Neural cell (in vitro differentiated cells): ENCODE results near the gene B4GALT1.

Experiments
- EP300 ChIP-seq: fragments of 450-650 bp; conservative IDR thresholded peaks from 2 replicates; pipeline ENCODE4 v1.6.1; 2014; ENCODE audit warnings: antibody characterized with exemption, mild to moderate bottlenecking, moderate library complexity; ENCODE audit not compliant: poor library complexity, severe bottlenecking
- EZH2 ChIP-seq: fragments of 200-600, 300-800 bp; shearing (Covaris generic), sonication (generic); IDR thresholded peaks from 2 replicates; pipeline ENCODE4 v1.6.1; 2014; ENCODE audit warnings: antibody characterized with exemption, low read length, borderline replicate concordance, mild to moderate bottlenecking; ENCODE audit not compliant: insufficient read depth, poor library complexity, severe bottlenecking
- MXI1 ChIP-seq: fragments of 450-650 bp; conservative IDR thresholded peaks from 2 replicates; pipeline ENCODE4 v1.6.1; 2014; ENCODE audit warnings: antibody characterized with exemption, mild to moderate bottlenecking; ENCODE audit not compliant: poor library complexity, severe bottlenecking
- POLR2AphosphoS5 ChIP-seq: IDR thresholded peaks from 2 replicates; pipeline ENCODE4 v1.6.1; 2012
- RAD21 ChIP-seq: fragments of 450-650 bp; conservative IDR thresholded peaks from 2 replicates; pipeline ENCODE4 v1.6.1; 2014; ENCODE audit warnings: antibody characterized with exemption, mild to moderate bottlenecking, moderate library complexity
- TAF1 ChIP-seq: IDR thresholded peaks from 2 replicates; pipeline ENCODE4 v1.6.1; 2012; ENCODE audit warnings: low read depth
- TF ChIP-seq, protein P1 (sequence below): fragments of 450-650 bp; IDR thresholded peaks from 2 replicates; pipeline ENCODE4 v1.5.1; 2014; ENCODE audit warnings: antibody characterized with exemption, mild to moderate bottlenecking, moderate library complexity; ENCODE audit not compliant: poor library complexity, severe bottlenecking
- TF ChIP-seq, protein P2 (sequence below): IDR thresholded peaks from 2 replicates; pipeline ENCODE4 v1.6.1; 2012; ENCODE audit warnings: borderline replicate concordance

DNA sequence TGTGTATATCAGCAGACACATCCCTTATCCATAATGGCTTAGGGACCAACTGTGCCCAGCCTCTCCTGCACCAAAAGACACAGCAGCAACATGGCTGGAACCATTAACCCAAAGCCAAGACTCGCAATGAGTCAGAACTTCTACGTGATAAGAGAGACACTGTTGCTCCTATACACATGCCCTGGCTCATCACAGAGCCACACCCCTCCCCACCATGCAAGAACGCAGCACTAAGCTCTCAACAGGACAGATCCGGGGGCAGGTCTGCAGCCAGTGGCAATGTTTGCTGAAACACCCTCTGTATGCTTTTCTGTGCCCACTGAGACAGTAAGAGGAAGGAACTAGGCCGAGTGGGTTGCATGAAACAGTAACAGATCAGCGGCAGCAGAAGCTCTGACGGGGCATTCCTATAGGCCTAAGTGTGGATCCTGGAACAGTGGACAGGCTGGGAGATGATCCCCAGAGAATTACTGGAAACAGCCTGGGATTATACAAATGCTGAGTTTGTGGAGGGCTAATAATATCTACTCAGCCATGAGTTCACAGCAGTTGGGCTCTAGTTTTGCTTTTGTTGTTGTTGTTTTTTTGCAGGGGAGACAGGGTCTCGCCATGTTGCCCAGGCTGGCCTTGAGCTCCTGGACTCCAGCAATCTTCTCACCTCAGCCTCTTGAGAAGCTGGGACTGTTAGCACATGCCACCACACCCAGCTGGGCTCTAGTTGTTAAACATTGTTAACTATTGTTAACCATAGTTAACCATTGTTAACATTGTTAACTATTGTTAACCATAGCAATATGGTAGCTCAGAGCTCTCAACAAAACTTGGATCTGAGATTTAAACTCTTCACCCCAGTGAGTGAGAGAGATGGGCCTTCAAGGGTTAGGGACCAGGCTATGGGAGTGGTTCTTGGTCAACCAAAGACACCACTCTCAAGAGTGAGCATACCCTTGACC is 41.0 kb downstream of the B4GALT1 start:
- TF ChIP-seq, protein P1, sequence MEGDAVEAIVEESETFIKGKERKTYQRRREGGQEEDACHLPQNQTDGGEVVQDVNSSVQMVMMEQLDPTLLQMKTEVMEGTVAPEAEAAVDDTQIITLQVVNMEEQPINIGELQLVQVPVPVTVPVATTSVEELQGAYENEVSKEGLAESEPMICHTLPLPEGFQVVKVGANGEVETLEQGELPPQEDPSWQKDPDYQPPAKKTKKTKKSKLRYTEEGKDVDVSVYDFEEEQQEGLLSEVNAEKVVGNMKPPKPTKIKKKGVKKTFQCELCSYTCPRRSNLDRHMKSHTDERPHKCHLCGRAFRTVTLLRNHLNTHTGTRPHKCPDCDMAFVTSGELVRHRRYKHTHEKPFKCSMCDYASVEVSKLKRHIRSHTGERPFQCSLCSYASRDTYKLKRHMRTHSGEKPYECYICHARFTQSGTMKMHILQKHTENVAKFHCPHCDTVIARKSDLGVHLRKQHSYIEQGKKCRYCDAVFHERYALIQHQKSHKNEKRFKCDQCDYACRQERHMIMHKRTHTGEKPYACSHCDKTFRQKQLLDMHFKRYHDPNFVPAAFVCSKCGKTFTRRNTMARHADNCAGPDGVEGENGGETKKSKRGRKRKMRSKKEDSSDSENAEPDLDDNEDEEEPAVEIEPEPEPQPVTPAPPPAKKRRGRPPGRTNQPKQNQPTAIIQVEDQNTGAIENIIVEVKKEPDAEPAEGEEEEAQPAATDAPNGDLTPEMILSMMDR = no peak
- TF ChIP-seq, protein P2, sequence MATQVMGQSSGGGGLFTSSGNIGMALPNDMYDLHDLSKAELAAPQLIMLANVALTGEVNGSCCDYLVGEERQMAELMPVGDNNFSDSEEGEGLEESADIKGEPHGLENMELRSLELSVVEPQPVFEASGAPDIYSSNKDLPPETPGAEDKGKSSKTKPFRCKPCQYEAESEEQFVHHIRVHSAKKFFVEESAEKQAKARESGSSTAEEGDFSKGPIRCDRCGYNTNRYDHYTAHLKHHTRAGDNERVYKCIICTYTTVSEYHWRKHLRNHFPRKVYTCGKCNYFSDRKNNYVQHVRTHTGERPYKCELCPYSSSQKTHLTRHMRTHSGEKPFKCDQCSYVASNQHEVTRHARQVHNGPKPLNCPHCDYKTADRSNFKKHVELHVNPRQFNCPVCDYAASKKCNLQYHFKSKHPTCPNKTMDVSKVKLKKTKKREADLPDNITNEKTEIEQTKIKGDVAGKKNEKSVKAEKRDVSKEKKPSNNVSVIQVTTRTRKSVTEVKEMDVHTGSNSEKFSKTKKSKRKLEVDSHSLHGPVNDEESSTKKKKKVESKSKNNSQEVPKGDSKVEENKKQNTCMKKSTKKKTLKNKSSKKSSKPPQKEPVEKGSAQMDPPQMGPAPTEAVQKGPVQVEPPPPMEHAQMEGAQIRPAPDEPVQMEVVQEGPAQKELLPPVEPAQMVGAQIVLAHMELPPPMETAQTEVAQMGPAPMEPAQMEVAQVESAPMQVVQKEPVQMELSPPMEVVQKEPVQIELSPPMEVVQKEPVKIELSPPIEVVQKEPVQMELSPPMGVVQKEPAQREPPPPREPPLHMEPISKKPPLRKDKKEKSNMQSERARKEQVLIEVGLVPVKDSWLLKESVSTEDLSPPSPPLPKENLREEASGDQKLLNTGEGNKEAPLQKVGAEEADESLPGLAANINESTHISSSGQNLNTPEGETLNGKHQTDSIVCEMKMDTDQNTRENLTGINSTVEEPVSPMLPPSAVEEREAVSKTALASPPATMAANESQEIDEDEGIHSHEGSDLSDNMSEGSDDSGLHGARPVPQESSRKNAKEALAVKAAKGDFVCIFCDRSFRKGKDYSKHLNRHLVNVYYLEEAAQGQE = no peak
- TF ChIP-seq EZH2 = no peak
- no peak for TF ChIP-seq EP300
- no peak for TF ChIP-seq POLR2AphosphoS5
- no peak for TF ChIP-seq MXI1
- no peak for TF ChIP-seq TAF1
- TF ChIP-seq RAD21 = no peak
